Measurements from ENCODE around the gene ZNF197. TPM values are rescaled to one million over a fixed set of nuclear protein-coding genes. Genes with fewer than 3 reads are reported as not detected.

ZNF197 gene
- total RNA-seq, 4 donors from 2014 or later = 20.1 to 27.5 (median 21.6) TPM

- DNase-seq (ENCODE audit: low spot score in 2 of 2) = peak in 1 of 2 donors; percentile 21
- Histone ChIP-seq H3K4me1 (peaks cover 0 to 16% (median 4%) of the 10 kb centered on the region in 4 donors), H3K27me3 (no peaks in the 10 kb centered on the region), H3K9me3 (peaks cover 0 to 30% (median 0%) of the 10 kb centered on the region in 4 donors), H3K4me3 (peak within 1 kb of the TSS; percentile 39 to 62 (median 57)), H3K36me3 (peaks cover 0 to 49% (median 0%) of the 10 kb centered on the region in 3 donors), H3K27ac (peak within 1 kb of the TSS in 3 of 4 donors; percentile 62 to 81 (median 76))
- WGBS, 2 donors = 1 to 2% methylated on average over 25 to 41 of the region's 41 CpGs
- peak in 1 of 2 donors; percentile 13 for TF ChIP-seq POLR2A (IDR thresholded peaks at IDR 0.05)
- no peak for TF ChIP-seq EP300 (IDR thresholded peaks at IDR 0.05)
- no peak for TF ChIP-seq CTCF (IDR thresholded peaks at IDR 0.05)
Observed at GRCh38 chr3:44584646-44585501, 40.0 kb upstream of the ZNF197 start, which contains the start of gene ZNF660. TSS of gene ZNF660 (plus strand) at chr3:44584964. CDS start at chr3:44594194, 9,230 bp downstream.

- Histone ChIP-seq H3K4me1 (no peaks in the 10 kb centered on the region), H3K27me3 (no peaks in the 10 kb centered on the region), H3K9me3 (peaks cover 0 to 100% (median 32%) of the 10 kb centered on the region in 4 donors), H3K4me3 (no peak overlapping the region), H3K36me3 (peaks cover 0 to 100% (median 0%) of the 10 kb centered on the region in 3 donors), H3K27ac (no peak overlapping the region)
- no peak for TF ChIP-seq CTCF (IDR thresholded peaks at IDR 0.05)
- TF ChIP-seq EP300 (IDR thresholded peaks at IDR 0.05) = no peak
- TF ChIP-seq POLR2A (IDR thresholded peaks at IDR 0.05) = no peak
- no peak for DNase-seq (ENCODE audit: low spot score in 2 of 2)
- WGBS, 2 donors = 91 to 93% methylated on average over 1 of the region's 1 CpG
Observed at GRCh38 chr3:44596621-44597020, 28.2 kb upstream of the ZNF197 start.

- DNase-seq (ENCODE audit: low spot score in 2 of 2) = no peak
- TF ChIP-seq EP300 (IDR thresholded peaks at IDR 0.05) (no peak), POLR2A (IDR thresholded peaks at IDR 0.05) (no peak), CTCF (IDR thresholded peaks at IDR 0.05) (no peak)
- H3K27me3 ChIP-seq = no peaks in the 10 kb centered on the region
- H3K4me3 ChIP-seq = no peak overlapping the region
- WGBS, 2 donors = 95 to 98% methylated on average over 2 of the region's 2 CpGs
- no peaks in the 10 kb centered on the region for H3K4me1 ChIP-seq
- H3K9me3 ChIP-seq = peaks cover 0 to 88% (median 13%) of the 10 kb centered on the region in 4 donors
- no peak overlapping the region for H3K27ac ChIP-seq
- H3K36me3 ChIP-seq = peaks cover 0 to 76% (median 0%) of the 10 kb centered on the region in 3 donors
Observed at GRCh38 chr3:44601749-44602148, 23.1 kb upstream of the ZNF197 start.

- Histone ChIP-seq H3K27ac (no peak overlapping the region), H3K4me1 (no peaks in the 10 kb centered on the region), H3K27me3 (no peaks in the 10 kb centered on the region), H3K4me3 (no peak overlapping the region), H3K9me3 (peaks cover 0 to 58% (median 5%) of the 10 kb centered on the region in 4 donors), H3K36me3 (peaks cover 0 to 28% (median 0%) of the 10 kb centered on the region in 3 donors)
- TF ChIP-seq EP300 (IDR thresholded peaks at IDR 0.05) = no peak
- no peak for TF ChIP-seq CTCF (IDR thresholded peaks at IDR 0.05)
- no peak for DNase-seq (ENCODE audit: low spot score in 2 of 2)
Observed at GRCh38 chr3:44612678-44613077, 12.2 kb upstream of the ZNF197 start.

- Histone ChIP-seq H3K36me3 (peaks cover 0 to 50% (median 3%) of the 10 kb centered on the region in 3 donors), H3K4me1 (peaks cover 0 to 39% (median 14%) of the 10 kb centered on the region in 4 donors), H3K27ac (no peak overlapping the region), H3K9me3 (no peaks in the 10 kb centered on the region), H3K27me3 (no peaks in the 10 kb centered on the region), H3K4me3 (no peak overlapping the region)
- 66 to 73% methylated on average over 2 of the region's 2 CpGs for whole genome bisulfite sequencing, 2 donors
- TF ChIP-seq EP300 (IDR thresholded peaks at IDR 0.05) (no peak), CTCF (IDR thresholded peaks at IDR 0.05) (no peak), POLR2A (IDR thresholded peaks at IDR 0.05) (no peak)
- no peak for DNase-seq (ENCODE audit: low spot score in 2 of 2)
Observed at GRCh38 chr3:44628716-44629115, 3.9 kb downstream of the ZNF197 start.

Measured in tibial nerve (tissue), 4 donors.